Stimulated activated CD8-positive, alpha-beta memory T cell treated with anti-CD3 and anti-CD28 coated beads, Interleukin-4, amount 100 ng/mL, for 24 hours (primary cell): ENCODE measurements around the gene NR4A1.

ENCODE experiments used
- DNase-seq: peaks from one replicate; pipeline ENCODE4 v3.0.0-alpha.2; 2020; ENCODE audit warnings: low read depth

Gene NR4A1

GRCh38 chr12:52058631-52059361, 7.6 kb downstream of the NR4A1 start:
- no peak for DNase-seq

GRCh38 chr12:52059582-52060497, 8.6 kb downstream of the NR4A1 start:
- no peak for DNase-seq

GRCh38 chr12:52060498-52061177, 9.4 kb downstream of the NR4A1 start:
- DNase-seq: no peak

- no peak for DNase-seq
Observed at GRCh38 chr12:52061470-52062166, 10.4 kb downstream of the NR4A1 start.

- DNase-seq: no peak
Observed at GRCh38 chr12:52062167-52063081, 11.2 kb downstream of the NR4A1 start.

GRCh38 chr12:52063082-52063924, 12.1 kb downstream of the NR4A1 start:
- no peak for DNase-seq

GRCh38 chr12:52063981-52064649, 12.9 kb downstream of the NR4A1 start:
- no peak for DNase-seq

- DNase-seq: no peak
Observed at GRCh38 chr12:52066346-52067080, 15.3 kb downstream of the NR4A1 start.

- DNase-seq: no peak
Observed at GRCh38 chr12:52067081-52067374, 15.8 kb downstream of the NR4A1 start.

GRCh38 chr12:52069327-52070184, 18.3 kb downstream of the NR4A1 start, which contains the start of gene ATG101:
Gene ATG101 (plus strand): TSS chr12:52069978. CDS start chr12:52073651, 3,673 bp downstream.
- peak; percentile 78 for DNase-seq

- no peak for DNase-seq
Observed at GRCh38 chr12:52070185-52070925, 19.1 kb downstream of the NR4A1 start.

GRCh38 chr12:52073531-52074381, 22.5 kb downstream of the NR4A1 start:
- DNase-seq: no peak

GRCh38 chr12:52074971-52075724, 23.9 kb downstream of the NR4A1 start:
- DNase-seq: no peak

GRCh38 chr12:52076811-52077210, 25.6 kb downstream of the NR4A1 start:
- no peak for DNase-seq

- no peak for DNase-seq
Observed at GRCh38 chr12:52078276-52078675, 27.0 kb downstream of the NR4A1 start.
